ENCODE results near the gene ZNF598.

The ZNF598 gene

DNA sequence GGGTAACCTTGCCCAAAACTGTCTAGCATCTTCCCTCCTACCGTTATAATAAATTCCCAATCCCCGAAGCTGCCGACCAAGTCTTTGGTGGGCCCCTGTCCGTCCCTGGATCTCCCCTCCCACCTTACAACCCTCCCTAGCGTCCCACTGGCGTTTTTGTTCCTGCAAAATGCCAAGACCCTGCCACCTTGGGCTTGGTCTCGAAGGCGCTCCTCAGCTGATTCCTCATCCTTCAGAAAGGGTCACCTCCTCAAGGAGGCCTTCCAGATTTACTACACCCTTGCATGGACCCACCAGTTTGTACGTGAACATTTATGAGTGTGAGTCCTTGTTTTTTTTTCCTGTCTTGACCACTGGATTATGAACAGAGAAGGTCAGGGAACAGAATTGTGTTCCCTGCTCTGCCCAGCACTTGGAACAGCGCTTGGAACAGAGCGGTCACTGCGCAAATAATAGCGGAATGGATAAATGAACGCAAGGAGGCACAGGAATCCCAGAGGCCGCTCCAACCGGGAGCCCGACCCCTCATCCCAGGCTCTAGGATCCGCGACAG, 26.6 kb downstream of the ZNF598 start:
- Histone ChIP-seq H3K4me2 (ENCODE audit: low read depth, low read length, poor library complexity, severe bottlenecking) (peak overlapping the region; percentile 73), H3K27ac (ENCODE audit: low read depth, low read length) (no peak overlapping the region), H3K36me3 (ENCODE audit: low read length) (no peaks in the 10 kb centered on the region), H3K9me2 (replicated peaks; ENCODE audit: insufficient read depth, low read length) (no peaks in the 10 kb centered on the region), H3K27me3 (ENCODE audit: low read length) (no peaks in the 10 kb centered on the region), H3K9me3 (ENCODE audit: insufficient read depth, low read length) (no peaks in the 10 kb centered on the region), H2AFZ (ENCODE audit: low read depth, low read length, severe bottlenecking) (no peak overlapping the region), H3K79me2 (ENCODE audit: insufficient read depth, low read length) (no peaks in the 10 kb centered on the region), H3K4me3 (ENCODE audit: insufficient read depth, low read length, poor library complexity, severe bottlenecking) (no peak overlapping the region), H3F3A (ENCODE audit: insufficient read depth) (no peaks in the 10 kb centered on the region), H4K20me1 (ENCODE audit: low read depth, low read length) (no peaks in the 10 kb centered on the region), H3K9ac (ENCODE audit: low read length) (0 out of 2 replicates have a peak overlapping the region, but pooled peaks have one; percentile 71)
- TF ChIP-seq EZH2phosphoT487 (conservative IDR thresholded peaks at IDR 0.05; ENCODE audit: low read length) = no peak
- TF ChIP-seq CTCF (IDR thresholded peaks at IDR 0.05; ENCODE audit: insufficient read depth, low read length, poor library complexity, severe bottlenecking) = no peak

DNA sequence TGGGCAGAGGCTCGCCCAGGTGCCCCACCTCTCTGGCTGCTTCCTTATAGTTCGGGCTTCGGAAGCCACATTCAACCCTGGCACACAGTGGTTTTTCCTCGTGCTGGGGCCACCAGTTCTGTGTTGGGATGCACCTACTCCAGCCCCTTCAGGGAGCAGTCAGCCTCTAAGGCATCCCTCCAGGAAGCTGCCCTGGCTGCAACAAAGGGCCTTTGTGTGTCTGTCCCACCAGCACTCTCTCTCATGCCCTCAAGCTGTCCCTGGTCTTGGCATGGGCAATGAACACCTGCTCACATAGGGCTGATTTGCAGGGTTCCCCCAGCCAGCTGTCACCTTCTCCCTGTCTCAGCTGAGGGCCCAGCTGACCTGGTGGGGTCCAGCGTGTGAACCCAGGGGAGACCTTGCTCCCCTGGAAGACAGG, 27.6 kb downstream of the ZNF598 start:
- Histone ChIP-seq H3K79me2 (ENCODE audit: insufficient read depth, low read length) (no peaks in the 10 kb centered on the region), H2AFZ (ENCODE audit: low read depth, low read length, severe bottlenecking) (no peak overlapping the region), H3K9me2 (replicated peaks; ENCODE audit: insufficient read depth, low read length) (no peaks in the 10 kb centered on the region), H3K4me2 (ENCODE audit: low read depth, low read length, poor library complexity, severe bottlenecking) (no peak overlapping the region), H4K20me1 (ENCODE audit: low read depth, low read length) (no peaks in the 10 kb centered on the region), H3K27me3 (ENCODE audit: low read length) (no peaks in the 10 kb centered on the region), H3K9me3 (ENCODE audit: insufficient read depth, low read length) (no peaks in the 10 kb centered on the region), H3K36me3 (ENCODE audit: low read length) (no peaks in the 10 kb centered on the region), H3K9ac (ENCODE audit: low read length) (no peak overlapping the region), H3K27ac (ENCODE audit: low read depth, low read length) (no peak overlapping the region), H3F3A (ENCODE audit: insufficient read depth) (no peaks in the 10 kb centered on the region), H3K4me3 (ENCODE audit: insufficient read depth, low read length, poor library complexity, severe bottlenecking) (no peak overlapping the region)
- no peak for TF ChIP-seq EZH2phosphoT487 (conservative IDR thresholded peaks at IDR 0.05; ENCODE audit: low read length)
- no peak for TF ChIP-seq CTCF (IDR thresholded peaks at IDR 0.05; ENCODE audit: insufficient read depth, low read length, poor library complexity, severe bottlenecking)

GRCh38 chr16:1981398-1981836, 28.2 kb downstream of the ZNF598 start, which contains the start of gene NOXO1:
Gene NOXO1, minus strand, starts transcription at chr16:1981469. Its CDS starts 290 bp downstream, at chr16:1981179.
- no peak within 1 kb of the TSS for H3K27ac ChIP-seq (ENCODE audit: low read depth, low read length)
- H3K9me2 ChIP-seq (replicated peaks; ENCODE audit: insufficient read depth, low read length) = no peaks in the 10 kb centered on the region
- no peaks in the 10 kb centered on the region for H3K27me3 ChIP-seq (ENCODE audit: low read length)
- no peaks in the 10 kb centered on the region for H4K20me1 ChIP-seq (ENCODE audit: low read depth, low read length)
- H3K36me3 ChIP-seq (ENCODE audit: low read length) = no peaks in the 10 kb centered on the region
- no peaks in the 10 kb centered on the region for H3K79me2 ChIP-seq (ENCODE audit: insufficient read depth, low read length)
- H3K9ac ChIP-seq (ENCODE audit: low read length) = no peak within 1 kb of the TSS
- no peak within 1 kb of the TSS for H2AFZ ChIP-seq (ENCODE audit: low read depth, low read length, severe bottlenecking)
- H3K4me3 ChIP-seq (ENCODE audit: insufficient read depth, low read length, poor library complexity, severe bottlenecking) = no peak within 1 kb of the TSS
- no peak for TF ChIP-seq EZH2phosphoT487 (conservative IDR thresholded peaks at IDR 0.05; ENCODE audit: low read length)
- no peak for TF ChIP-seq CTCF (IDR thresholded peaks at IDR 0.05; ENCODE audit: insufficient read depth, low read length, poor library complexity, severe bottlenecking)
- no peaks in the 10 kb centered on the region for H3K9me3 ChIP-seq (ENCODE audit: insufficient read depth, low read length)
- no peaks in the 10 kb centered on the region for H3F3A ChIP-seq (ENCODE audit: insufficient read depth)
- H3K4me2 ChIP-seq (ENCODE audit: low read depth, low read length, poor library complexity, severe bottlenecking) = no peak within 1 kb of the TSS

Data from SU-DHL-6 (cell line).